H9 (cell line): ENCODE measurements around the gene TBCK. TPM values are rescaled to one million over a fixed set of nuclear protein-coding genes. Genes with fewer than 3 reads are reported as not detected.

Source experiments
- DNase-seq: peaks from one replicate; pipeline ENCODE4 v3.0.0-alpha.2; 2017
- H2AFZ ChIP-seq: one replicate; pipeline ENCODE4 v1.6.1; 2013; ENCODE audit warnings: mild to moderate bottlenecking, low read length, control low read depth, moderate library complexity
- H2AK5ac ChIP-seq: 2 replicates; pipeline ENCODE4 v1.6.1; 2013; ENCODE audit warnings: low read length, control low read depth, mixed read lengths; ENCODE audit not compliant: insufficient read length
- H2BK120ac ChIP-seq: one replicate; pipeline ENCODE4 v1.6.1; 2013; ENCODE audit warnings: low read depth, mild to moderate bottlenecking, low read length, control low read depth, inconsistent platforms; ENCODE audit not compliant: poor library complexity, severe bottlenecking
- H2BK12ac ChIP-seq: 2 replicates; pipeline ENCODE4 v1.6.1; 2013; ENCODE audit warnings: low read length, control low read depth, mixed read lengths, low read depth; ENCODE audit not compliant: insufficient read length
- H2BK15ac ChIP-seq: 2 replicates; pipeline ENCODE4 v1.6.1; 2013; ENCODE audit warnings: low read depth, low read length, control low read depth
- H2BK20ac ChIP-seq: one replicate; pipeline ENCODE4 v1.6.1; 2013; ENCODE audit warnings: low read depth, mild to moderate bottlenecking, low read length, control low read depth, inconsistent platforms; ENCODE audit not compliant: poor library complexity, severe bottlenecking
- H2BK5ac ChIP-seq: 2 replicates; pipeline ENCODE4 v1.6.1; 2013; ENCODE audit warnings: low read length, control low read depth, mixed read lengths; ENCODE audit not compliant: insufficient read length
- H3K14ac ChIP-seq: 2 replicates; pipeline ENCODE4 v1.6.1; 2013; ENCODE audit warnings: low read length, control low read depth; ENCODE audit not compliant: insufficient read depth
- H3K18ac ChIP-seq: 2 replicates; pipeline ENCODE4 v1.6.1; 2013; ENCODE audit warnings: low read depth, mild to moderate bottlenecking, mixed read lengths, low read length, control low read depth; ENCODE audit not compliant: insufficient read length
- H3K23ac ChIP-seq: 2 replicates; pipeline ENCODE4 v1.6.1; 2013; ENCODE audit warnings: low read length, control low read depth, mixed read lengths, low read depth; ENCODE audit not compliant: insufficient read length
- H3K23me2 ChIP-seq: 2 replicates; pipeline ENCODE4 v1.6.1; 2013; ENCODE audit warnings: low read depth, mild to moderate bottlenecking, mixed read lengths, low read length, control low read depth; ENCODE audit not compliant: insufficient read length, poor library complexity, severe bottlenecking
- H3K27ac ChIP-seq: 2 replicates; pipeline ENCODE4 v1.5.1; 2013; ENCODE audit warnings: low read length, control low read depth, mixed read lengths, low read depth; ENCODE audit not compliant: insufficient read length
- H3K27me3 ChIP-seq: 2 replicates; pipeline ENCODE4 v1.6.1; 2013; ENCODE audit warnings: low read length, control low read depth, inconsistent platforms; ENCODE audit not compliant: insufficient read depth
- H3K4ac ChIP-seq: 2 replicates; pipeline ENCODE4 v1.6.1; 2013; ENCODE audit warnings: low read depth, mild to moderate bottlenecking, control low read depth, inconsistent platforms, low read length, moderate library complexity
- H3K4me1 ChIP-seq: 2 replicates; pipeline ENCODE4 v1.6.1; 2013; ENCODE audit warnings: low read length, control low read depth, inconsistent platforms; ENCODE audit not compliant: insufficient read depth
- H3K4me2 ChIP-seq: 2 replicates; pipeline ENCODE4 v1.6.1; 2013; ENCODE audit warnings: low read length, control low read depth, mixed read lengths; ENCODE audit not compliant: insufficient read length, insufficient read depth
- H3K56ac ChIP-seq: 2 replicates; pipeline ENCODE4 v1.6.1; 2013; ENCODE audit warnings: low read depth, mild to moderate bottlenecking, mixed read lengths, low read length, control low read depth; ENCODE audit not compliant: insufficient read length
- H3K79me1 ChIP-seq: 2 replicates; pipeline ENCODE4 v1.6.1; 2013; ENCODE audit warnings: low read depth, mild to moderate bottlenecking, moderate library complexity, low read length, control low read depth, inconsistent platforms; ENCODE audit not compliant: insufficient read depth, poor library complexity, severe bottlenecking
- H3K79me2 ChIP-seq: 2 replicates; pipeline ENCODE4 v1.6.1; 2013; ENCODE audit warnings: low read length, control low read depth, inconsistent platforms; ENCODE audit not compliant: insufficient read depth
- H3K9ac ChIP-seq: 2 replicates; pipeline ENCODE4 v1.6.1; 2013; ENCODE audit warnings: low read length, control low read depth, mixed read lengths; ENCODE audit not compliant: insufficient read length; ENCODE audit errors: extremely low read depth
- H3K9me3 ChIP-seq: one replicate; pipeline ENCODE4 v1.6.1; 2013; ENCODE audit warnings: low read depth, low read length, inconsistent platforms; ENCODE audit not compliant: control insufficient read depth
- H3T11ph ChIP-seq: one replicate; pipeline ENCODE4 v1.6.1; 2013; ENCODE audit warnings: mild to moderate bottlenecking, low read length, control low read depth, inconsistent platforms
- H4K20me1 ChIP-seq: one replicate; pipeline ENCODE4 v1.6.1; 2013; ENCODE audit not compliant: control insufficient read depth, insufficient read length, insufficient read depth
- H4K5ac ChIP-seq: 2 replicates; pipeline ENCODE4 v1.6.1; 2013; ENCODE audit warnings: low read depth, mild to moderate bottlenecking, mixed read lengths, low read length, control low read depth; ENCODE audit not compliant: insufficient read length
- H4K8ac ChIP-seq: replicated peaks from 2 replicates; pipeline ENCODE4 v1.6.1; 2013; ENCODE audit warnings: low read length, control low read depth, mixed read lengths, low read depth; ENCODE audit not compliant: insufficient read length
- H4K91ac ChIP-seq: 2 replicates; pipeline ENCODE4 v1.6.1; 2013; ENCODE audit warnings: low read depth, mild to moderate bottlenecking, moderate library complexity, mixed read lengths, low read length, control low read depth; ENCODE audit not compliant: insufficient read length
- H3K27ac Mint-ChIP-seq, 3 experiments: 2 replicates in 2 of 3; 3 replicates in 1 of 3; pipeline ENCODE4 v1.8.0; 2020 to 2021; ENCODE audit warnings: mixed read lengths in 3 of 3, mild to moderate bottlenecking in 1 of 3, moderate library complexity in 1 of 3
- H3K27me3 Mint-ChIP-seq: 2 replicates; pipeline ENCODE4 v1.8.0; 2021; ENCODE audit warnings: low read depth, mild to moderate bottlenecking, moderate library complexity, mixed read lengths
- H3K36me3 Mint-ChIP-seq, 3 experiments: 2 replicates in 2 of 3; 3 replicates in 1 of 3; pipeline ENCODE4 v1.8.0; 2020 to 2021; ENCODE audit warnings: low read depth in 3 of 3, mixed read lengths in 3 of 3; ENCODE audit not compliant: insufficient read depth in 1 of 3
- H3K4me1 Mint-ChIP-seq, 2 experiments: 2 replicates each; pipeline ENCODE4 v1.8.0; 2020; ENCODE audit warnings: mixed read lengths in 2 of 2
- H3K4me3 Mint-ChIP-seq, 2 experiments: 2 replicates in 1 of 2; 3 replicates in 1 of 2; pipeline ENCODE4 v1.8.0; 2020 to 2021; ENCODE audit warnings: mild to moderate bottlenecking in 2 of 2, mixed read lengths in 2 of 2, moderate library complexity in 1 of 2
- H3K9me3 Mint-ChIP-seq, 2 experiments: 2 replicates in 1 of 2; 3 replicates in 1 of 2; pipeline ENCODE4 v1.8.0; 2020; ENCODE audit warnings: mild to moderate bottlenecking in 2 of 2, mixed read lengths in 2 of 2, moderate library complexity in 1 of 2
- CTCF ChIP-seq: fragments of 200-600 bp; sonication (generic); conservative IDR thresholded peaks from 3 replicates; pipeline ENCODE4 v1.8.0; 2021; ENCODE audit warnings: antibody characterized with exemption, mild to moderate bottlenecking
- WGBS: extraction: QIAGEN DNeasy Blood & Tissue Kit; methylation state at CpG from one replicate; pipeline ENCODE4 v1.1.7; 2013; ENCODE audit warnings: missing lambda C conversion rate, low lambda C conversion rate, mixed read lengths; ENCODE audit not compliant: insufficient read length; ENCODE audit errors: extremely low coverage; 5-methylcytosine and 5-hydroxymethylcytosine counted together
- total RNA-seq: library from RNA; stranded (reverse); gene quantifications from 2 replicates; pipeline ENCODE4 v1.2.1, GENCODE V29; 2021

Gene TBCK
- total RNA-seq, 1 experiment from 2014 or later, result 22.1 TPM

GRCh38 chr4:106336618-106337017 is 20.6 kb upstream of the TBCK start:
- Histone ChIP-seq H3K14ac (no peak overlapping the region), H2AFZ (no peak overlapping the region), H2BK15ac (no peak overlapping the region), H3K23ac (no peak overlapping the region), H4K8ac (no peak overlapping the region), H3K9ac (no peak overlapping the region), H3K27me3 (no peaks in the 10 kb centered on the region), H3K4ac (no peak overlapping the region), H3K27ac (no peak overlapping the region), H2BK12ac (no peak overlapping the region), H2BK20ac (no peak overlapping the region), H2BK5ac (no peak overlapping the region), H3K18ac (no peak overlapping the region), H4K91ac (no peak overlapping the region), H3K79me2 (no peaks in the 10 kb centered on the region), H3K56ac (no peak overlapping the region), H3K23me2 (no peaks in the 10 kb centered on the region), H2BK120ac (no peak overlapping the region), H3K4me1 (no peaks in the 10 kb centered on the region), H3K9me3 (no peaks in the 10 kb centered on the region), H2AK5ac (no peak overlapping the region), H3K79me1 (no peaks in the 10 kb centered on the region), H3T11ph (no peak overlapping the region), H3K4me2 (no peak overlapping the region), H4K20me1 (no peaks in the 10 kb centered on the region), H4K5ac (no peak overlapping the region)
- Mint-ChIP-seq H3K27ac (no peak overlapping the region; a peak in 1 of 7 replicates), H3K9me3 (peaks cover 3 to 4% of the 10 kb centered on the region in 2 experiments; a peak in 3 of 5 replicates), H3K4me1 (no peaks in the 10 kb centered on the region), H3K4me3 (no peak overlapping the region), H3K27me3 (no peaks in the 10 kb centered on the region), H3K36me3 (peaks cover 39 to 69% (median 58%) of the 10 kb centered on the region in 3 experiments)
- no CpG with 5 or more reads among the region's 3 CpGs for WGBS
- DNase-seq, result no peak
- TF ChIP-seq CTCF, result no peak
